HepG2 (cell line): ENCODE data around the gene PAK2. TPM values are rescaled to one million over a fixed set of nuclear protein-coding genes. Genes with fewer than 3 reads are reported as not detected.

Source experiments
- ARNT2 ChIP-seq: sonication (generic); formaldehyde crosslinking; IDR thresholded peaks from 2 replicates; pipeline ENCODE4 v1.8.0; 2022; ENCODE audit warnings: mild to moderate bottlenecking, low read depth, missing genetic modification reagents, moderate library complexity
- CC2D1A ChIP-seq: sonication (generic); formaldehyde crosslinking; IDR thresholded peaks from 2 replicates; pipeline ENCODE4 v1.8.1; 2023; ENCODE audit warnings: mild to moderate bottlenecking, missing genetic modification reagents
- CEBPG ChIP-seq: IDR thresholded peaks from 2 replicates; pipeline ENCODE4 v1.6.1; 2016
- FIP1L1 ChIP-seq: fragments of 200-400 bp; formaldehyde crosslinking; IDR thresholded peaks from 2 replicates; pipeline ENCODE4 v1.6.1; 2018; ENCODE audit warnings: low read depth, mild to moderate bottlenecking, low read length, moderate library complexity, borderline replicate concordance; ENCODE audit not compliant: insufficient read depth
- HMGXB4 ChIP-seq, 2 experiments: sonication (generic) in 1 of 2; formaldehyde crosslinking in 1 of 2; IDR thresholded peaks; 2 replicates each; pipeline versions ENCODE4 v1.4.0 to v1.6.1; 2018 to 2020; ENCODE audit warnings: missing genetic modification reagents in 2 of 2, borderline replicate concordance in 1 of 2, low read depth in 1 of 2, mild to moderate bottlenecking in 1 of 2, missing biosample characterization in 1 of 2
- JDP2 ChIP-seq: sonication (generic); formaldehyde crosslinking; IDR thresholded peaks from 2 replicates; pipeline ENCODE4 v1.8.1; 2022; ENCODE audit warnings: missing genetic modification reagents, borderline replicate concordance
- KDM5A ChIP-seq: fragments of 200-600 bp; sonication (generic); IDR thresholded peaks from 2 replicates; pipeline ENCODE4 v1.7.0; 2018; ENCODE audit warnings: antibody characterized with exemption, mild to moderate bottlenecking, low read length, borderline replicate concordance
- MATR3 ChIP-seq: sonication (generic); formaldehyde crosslinking; IDR thresholded peaks from 2 replicates; pipeline ENCODE4 v1.4.0; 2020; ENCODE audit warnings: missing genetic modification reagents
- MED13 ChIP-seq: sonication (generic); formaldehyde crosslinking; IDR thresholded peaks from 2 replicates; pipeline ENCODE4 v1.5.0; 2020; ENCODE audit warnings: missing genetic modification reagents
- NONO ChIP-seq, 2 experiments: fragments of 450-650 bp in 1 of 2; sonication (generic) in 1 of 2; formaldehyde crosslinking in 1 of 2; IDR thresholded peaks in 1 of 2; conservative IDR thresholded peaks in 1 of 2; 2 replicates each; pipeline versions ENCODE4 v1.6.1 to v1.8.0; 2017 to 2022; ENCODE audit warnings: mild to moderate bottlenecking in 1 of 2, missing genetic modification reagents in 1 of 2, moderate library complexity in 1 of 2
- PCBP1 ChIP-seq: fragments of 200-400 bp; formaldehyde crosslinking; IDR thresholded peaks from 2 replicates; pipeline ENCODE4 v1.6.1; 2017; ENCODE audit warnings: mild to moderate bottlenecking, low read depth, low read length, borderline replicate concordance
- PLRG1 ChIP-seq: fragments of 450-650 bp; conservative IDR thresholded peaks from 2 replicates; pipeline ENCODE4 v1.6.1; 2016
- PRPF4 ChIP-seq: fragments of 200-400 bp; formaldehyde crosslinking; IDR thresholded peaks from 2 replicates; pipeline ENCODE4 v1.6.1; 2016; ENCODE audit warnings: low read length, low read depth; ENCODE audit not compliant: poor library complexity, severe bottlenecking
- REXO4 ChIP-seq: sonication (generic); formaldehyde crosslinking; IDR thresholded peaks from 2 replicates; pipeline ENCODE4 v1.8.0; 2022; ENCODE audit warnings: missing genetic modification reagents, mild to moderate bottlenecking, borderline replicate concordance
- RNF2 ChIP-seq: fragments of 450-650 bp; conservative IDR thresholded peaks from 2 replicates; pipeline ENCODE4 v1.6.1; 2016; ENCODE audit warnings: low read depth
- XBP1 ChIP-seq: sonication (generic); formaldehyde crosslinking; IDR thresholded peaks from 2 replicates; pipeline ENCODE4 v1.5.0; 2020; ENCODE audit warnings: missing genetic modification reagents
- ZBTB10 ChIP-seq: sonication (generic); formaldehyde crosslinking; IDR thresholded peaks from 2 replicates; pipeline ENCODE4 v1.4.0; 2020; ENCODE audit warnings: missing genetic modification reagents, borderline replicate concordance
- ZBTB42 ChIP-seq: sonication (generic); formaldehyde crosslinking; IDR thresholded peaks from 2 replicates; pipeline ENCODE4 v1.5.0; 2020; ENCODE audit warnings: mild to moderate bottlenecking, missing genetic modification reagents
- ZNF512B ChIP-seq: sonication (generic); formaldehyde crosslinking; IDR thresholded peaks from 2 replicates; pipeline ENCODE4 v1.5.1; 2020; ENCODE audit warnings: missing genetic modification reagents, mild to moderate bottlenecking, borderline replicate concordance
- ZNF530 ChIP-seq: sonication (generic); formaldehyde crosslinking; IDR thresholded peaks from 2 replicates; pipeline ENCODE4 v1.5.0; 2020; ENCODE audit warnings: low read depth, mild to moderate bottlenecking, missing genetic modification reagents
- ZNF766 ChIP-seq: sonication (generic); formaldehyde crosslinking; IDR thresholded peaks from 2 replicates; pipeline ENCODE4 v1.5.0; 2020; ENCODE audit warnings: missing genetic modification reagents, borderline replicate concordance
- ZNF773 ChIP-seq: sonication (generic); formaldehyde crosslinking; IDR thresholded peaks from 2 replicates; pipeline ENCODE4 v1.4.0; 2020; ENCODE audit warnings: missing genetic modification reagents, borderline replicate concordance
- polyA plus RNA-seq, 8 experiments: library from polyadenylated mRNA; depleted of rRNA in 3 of 8; stranded (reverse) in 7 of 8; unstranded in 1 of 8; fragments of >200 nt; fragmentation: Illumina TruSeq in 4 of 8; extraction: Trizol in 4 of 8; gene quantifications; 2 replicates each; pipeline versions ENCODE4 v1.2.1 to v1.2.3, GENCODE V29; 2011 to 2016; ENCODE audit warnings: low read depth in 4 of 8, missing spikeins in 1 of 8, mixed read lengths in 1 of 8; ENCODE audit not compliant: insufficient read depth in 1 of 8
- total RNA-seq, 5 experiments: library from RNA; depleted of rRNA; stranded (reverse); fragments of >200 nt; fragmentation: Illumina TruSeq; extraction: Trizol; gene quantifications; 2 replicates each; pipeline ENCODE4 v1.2.3, GENCODE V29; 2016; ENCODE audit warnings: low read depth in 1 of 5

PAK2 gene
- total and polyA plus RNA-seq, 2 of the 13 experiments (the other 11 are each of a cell fraction or from before 2014, with no cell fraction given), result 23.0 to 24.7 TPM

GRCh38 chr3:196740481-196741248 is 1.0 kb downstream of the PAK2 start (continued):
- TF ChIP-seq ARNT2 (CRISPR knock-in tag), result no peak
- TF ChIP-seq ZNF766 (CRISPR knock-in tag), result 0 out of 2 replicates have a peak, but pooled peaks have one; percentile 4
- no peak for TF ChIP-seq ZNF512B (CRISPR knock-in tag)
- TF ChIP-seq CC2D1A (CRISPR knock-in tag), result no peak
- TF ChIP-seq FIP1L1, result no peak
- TF ChIP-seq REXO4 (CRISPR knock-in tag), result no peak
- TF ChIP-seq ZNF530 (CRISPR knock-in tag), result no peak
- no peak for TF ChIP-seq PRPF4
- peak; percentile 34 for TF ChIP-seq KDM5A
- TF ChIP-seq XBP1 (CRISPR knock-in tag), result no peak
- TF ChIP-seq ZBTB42 (CRISPR knock-in tag), result no peak
- TF ChIP-seq RNF2, result no peak
- TF ChIP-seq PLRG1, result no peak
- no peak for TF ChIP-seq MATR3 (CRISPR knock-in tag)
- TF ChIP-seq JDP2 (CRISPR knock-in tag), result no peak
- TF ChIP-seq ZNF773 (CRISPR knock-in tag), result no peak
- no peak for TF ChIP-seq ZBTB10 (CRISPR knock-in tag)
- no peak for TF ChIP-seq CEBPG (CRISPR knock-in tag)
- no peak for TF ChIP-seq MED13 (CRISPR knock-in tag)
- TF ChIP-seq NONO (IDR thresholded peaks at IDR 0.05), result no peak
- TF ChIP-seq NONO (CRISPR knock-in tag; conservative IDR thresholded peaks at IDR 0.05), result no peak
- no peak for TF ChIP-seq PCBP1
- peak in 1 of 2 experiments; percentile 13; a peak in 1 of 4 replicates for TF ChIP-seq HMGXB4 (CRISPR knock-in tag; IDR thresholded peaks at IDR 0.05; ENCODE audit: borderline replicate concordance in 1 of 2, low read depth in 1 of 2)
